Activated CD4-positive, alpha-beta T cell treated with anti-CD3 and anti-CD28 coated beads, Interleukin-2, amount 50 U/mL, for 4 hours (primary cell): Measurements from ENCODE around the gene CCNY.
"Not testable (repeated sequence)": the region's sequence is repeated elsewhere in the genome, so short reads cannot be mapped to it uniquely, and the experiment has no call there.

Source experiments
- DNase-seq, 2 experiments: peaks; one replicate each; pipeline ENCODE4 v3.0.0-alpha.2; 2020

The CCNY gene

DNA sequence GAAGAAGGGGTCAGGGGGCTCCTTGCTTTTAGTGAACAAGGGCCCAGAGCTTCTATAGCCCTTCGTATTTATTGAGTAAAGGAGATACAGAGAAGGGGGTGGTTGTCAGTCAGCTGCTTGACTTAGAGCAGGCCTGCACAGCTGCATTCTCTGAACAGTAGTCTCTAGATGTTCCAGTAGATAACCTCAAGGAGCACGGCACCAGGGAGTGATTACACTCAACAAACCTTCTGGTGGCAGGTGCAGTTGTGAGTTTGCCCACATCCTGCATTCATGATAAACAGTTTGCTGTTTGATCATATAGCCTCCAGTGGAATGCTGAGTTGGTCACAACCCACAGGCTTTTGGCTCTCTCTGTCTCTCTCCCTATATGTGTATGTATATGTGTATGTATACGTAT is 198.8 kb downstream of the CCNY start:
- no peak for DNase-seq

DNA sequence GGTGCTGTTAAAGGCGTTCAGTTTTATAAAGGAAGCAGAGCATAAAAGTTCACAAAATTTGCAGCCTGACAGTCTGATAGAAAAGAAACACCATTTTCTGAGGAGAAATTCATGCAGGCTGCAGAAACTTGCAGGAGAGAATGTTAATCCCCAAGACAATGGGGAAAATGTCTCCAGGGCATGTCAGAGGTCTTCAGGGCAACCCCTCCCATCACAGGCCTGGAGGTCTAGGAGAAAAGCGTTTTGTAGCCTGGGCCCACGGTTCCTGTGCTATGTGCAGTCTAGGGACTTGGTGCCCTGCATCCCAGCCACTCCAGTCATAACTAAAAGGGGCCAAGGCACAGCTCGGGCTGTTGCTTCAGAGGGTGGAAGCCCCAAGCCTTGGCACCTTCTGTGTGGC is 200.5 kb downstream of the CCNY start:
- no peak for DNase-seq

DNA sequence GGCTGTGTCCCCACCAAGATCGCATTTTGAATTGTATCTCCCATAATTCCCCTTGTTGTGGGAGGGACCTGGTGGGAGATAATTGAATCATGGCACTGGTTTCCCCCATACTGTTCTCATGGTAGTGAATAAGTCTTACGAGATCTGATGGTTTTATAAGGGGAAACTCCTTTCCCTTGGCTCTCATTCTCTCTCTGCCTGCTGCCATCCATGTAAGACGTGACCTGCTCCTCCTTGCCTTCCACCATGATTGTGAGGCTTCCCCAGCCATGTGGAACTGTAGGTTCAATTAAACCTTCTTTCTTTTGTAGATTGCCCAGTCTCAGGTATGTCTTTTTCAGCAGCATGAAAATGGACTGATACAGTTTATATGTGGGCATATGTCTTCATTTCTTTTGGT is 201.6 kb downstream of the CCNY start:
- not testable (repeated sequence) for DNase-seq

DNA sequence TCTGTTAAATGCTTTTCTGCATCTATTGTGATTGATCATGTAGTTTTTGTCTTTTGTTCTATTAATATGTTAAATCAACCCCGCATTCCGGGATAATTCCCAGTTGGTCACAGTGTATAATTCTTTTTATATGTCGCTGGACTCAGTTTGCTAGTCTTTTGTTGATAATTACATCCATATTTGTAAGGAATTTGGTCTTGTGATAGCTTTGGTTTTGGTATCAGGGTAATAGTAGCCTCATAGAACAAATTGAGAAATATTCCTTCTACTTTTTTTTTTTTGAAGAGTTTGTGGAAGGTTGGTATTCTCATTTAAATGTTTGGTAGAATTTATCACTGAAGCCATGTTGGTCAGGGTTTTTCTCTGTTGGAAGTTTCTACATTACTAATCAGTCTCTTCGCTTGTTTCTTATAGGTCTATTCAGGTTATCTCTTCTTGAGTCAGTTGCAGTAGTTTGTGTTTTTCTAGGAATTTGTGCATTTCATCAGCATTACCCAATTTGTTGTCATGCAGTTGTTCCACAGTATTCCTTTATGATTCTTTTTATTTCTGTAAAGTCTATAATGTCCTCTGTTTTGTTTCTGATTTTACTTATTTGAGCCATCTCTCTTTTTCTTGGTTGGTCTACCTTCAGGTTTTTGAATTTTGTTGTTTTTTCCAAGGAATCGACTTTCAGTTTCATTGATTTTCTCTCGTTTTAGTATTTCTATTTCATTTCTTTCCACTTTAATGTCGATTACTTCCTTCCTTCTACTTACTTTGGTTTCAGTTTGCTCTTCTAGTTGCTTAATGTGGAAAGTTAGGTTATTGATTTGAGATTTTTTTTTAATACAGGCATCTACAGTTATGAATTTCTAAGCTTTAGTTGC is 204.2 kb downstream of the CCNY start:
- DNase-seq = no peak

DNA sequence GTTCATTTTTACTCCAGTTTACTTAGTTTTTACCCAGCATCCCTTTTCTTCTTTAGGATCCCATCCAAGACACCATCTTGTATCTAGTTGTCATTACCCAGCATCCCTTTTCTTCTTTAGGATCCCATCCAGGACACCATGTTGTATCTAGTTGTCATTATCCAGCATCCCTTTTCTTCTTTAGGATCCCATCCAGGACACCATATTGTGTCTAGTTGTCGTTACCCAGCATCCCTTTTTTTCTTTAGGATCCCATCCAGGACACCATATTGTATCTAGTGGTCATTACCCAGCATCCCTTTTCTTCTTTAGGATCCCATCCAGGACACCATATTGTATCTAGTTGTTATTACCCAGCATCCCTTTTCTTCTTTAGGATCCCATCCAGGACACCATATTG is 205.4 kb downstream of the CCNY start:
- no peak for DNase-seq

DNA sequence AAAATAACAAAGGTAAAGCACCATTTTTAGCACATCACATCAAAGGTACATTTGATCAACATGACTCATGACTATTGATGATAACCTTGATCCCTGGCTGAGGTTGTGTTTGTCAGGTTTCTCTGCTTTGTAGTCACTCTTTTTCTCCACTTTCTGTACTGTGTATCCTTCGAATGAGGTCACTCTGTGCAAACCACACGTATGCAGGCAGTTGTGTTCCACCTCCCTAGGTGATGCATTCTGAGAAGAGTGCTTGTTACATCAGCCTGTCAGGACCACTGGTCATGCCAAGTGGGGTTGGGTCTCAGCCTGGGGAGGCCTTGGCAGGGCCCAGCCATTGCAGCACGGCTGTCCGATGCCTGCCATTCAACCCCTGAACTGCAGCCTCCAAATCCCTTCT is 206.0 kb downstream of the CCNY start:
- no peak for DNase-seq

DNA sequence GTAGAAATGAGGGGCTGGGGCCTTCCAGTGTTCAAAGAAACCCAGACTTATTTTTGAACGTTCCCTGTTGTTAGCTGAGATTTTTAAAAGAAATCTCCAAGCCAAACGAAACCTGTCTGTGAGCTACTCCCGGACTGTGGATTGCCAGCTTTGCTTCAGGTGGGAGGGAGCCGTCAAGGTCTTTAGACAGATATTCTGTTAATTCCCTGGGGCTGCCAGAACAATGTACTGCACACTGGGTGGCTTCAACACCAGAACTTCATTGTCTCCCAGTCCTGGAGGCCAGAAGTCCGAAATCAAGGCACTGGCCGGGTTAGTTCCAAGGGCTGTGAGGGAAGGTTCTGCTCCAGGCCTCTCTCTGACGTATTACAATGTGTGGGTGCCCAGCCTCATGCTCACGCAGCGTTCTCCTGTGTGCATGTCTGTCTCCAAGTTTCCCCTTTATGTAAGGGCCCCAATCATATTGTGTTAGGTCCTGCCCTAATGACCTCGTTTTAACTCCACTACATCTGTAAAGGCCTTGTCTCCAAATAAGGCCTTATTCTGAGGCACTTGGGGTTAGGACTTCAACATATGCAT is 208.9 kb downstream of the CCNY start:
- DNase-seq = no peak

DNA sequence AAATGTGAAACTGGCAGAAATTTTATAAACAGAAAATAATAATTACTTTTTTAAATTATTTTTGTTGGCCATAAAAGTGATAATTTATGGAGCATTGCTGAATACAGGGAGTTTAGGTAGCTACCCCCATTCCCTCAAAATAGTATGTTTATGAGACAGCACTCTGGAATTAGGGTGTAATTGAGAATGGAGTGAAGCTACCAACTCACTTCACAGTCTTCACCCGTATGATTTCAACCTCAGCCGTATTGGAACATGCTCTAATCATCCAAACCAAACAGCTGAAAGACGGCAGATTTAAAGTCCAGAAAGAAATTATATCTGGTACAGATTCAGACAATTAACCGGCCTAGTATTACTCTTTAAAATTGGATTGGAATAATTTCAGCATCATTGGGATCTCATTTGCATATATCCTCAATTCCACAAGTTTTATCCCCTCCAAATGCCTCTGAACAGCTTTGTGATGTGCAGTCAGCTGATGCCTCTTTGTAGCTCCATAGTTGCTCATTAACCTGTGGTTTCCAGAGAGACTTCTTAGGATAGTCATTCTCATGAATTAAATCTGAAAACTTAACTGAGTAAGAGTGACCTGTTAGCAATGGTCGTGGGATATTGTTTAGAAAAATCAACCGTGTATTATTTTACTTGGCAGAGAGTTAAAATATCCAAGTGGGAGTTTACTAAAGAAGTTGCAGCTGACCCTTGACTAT is 209.7 kb downstream of the CCNY start:
- DNase-seq = no peak

DNA sequence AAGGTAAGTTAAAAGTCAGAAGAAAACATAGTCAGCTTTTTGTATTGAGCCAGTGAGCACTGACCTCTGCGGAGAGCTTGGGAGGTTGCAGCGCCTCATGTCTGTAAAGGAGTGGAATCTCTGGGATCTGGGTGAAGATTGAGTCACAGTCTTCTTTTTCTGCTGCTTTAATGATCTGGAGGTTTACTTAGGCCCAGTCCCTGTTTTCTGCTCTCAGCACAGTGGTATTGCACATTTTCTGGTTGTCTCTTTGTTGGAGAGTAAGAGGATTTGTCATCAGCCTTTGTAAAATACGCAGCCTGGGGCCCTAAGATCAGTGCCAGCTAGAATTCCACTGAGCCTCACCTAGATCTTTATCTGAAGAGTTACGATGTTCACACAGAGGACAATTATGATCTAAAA is 210.5 kb downstream of the CCNY start:
- DNase-seq = no peak

DNA sequence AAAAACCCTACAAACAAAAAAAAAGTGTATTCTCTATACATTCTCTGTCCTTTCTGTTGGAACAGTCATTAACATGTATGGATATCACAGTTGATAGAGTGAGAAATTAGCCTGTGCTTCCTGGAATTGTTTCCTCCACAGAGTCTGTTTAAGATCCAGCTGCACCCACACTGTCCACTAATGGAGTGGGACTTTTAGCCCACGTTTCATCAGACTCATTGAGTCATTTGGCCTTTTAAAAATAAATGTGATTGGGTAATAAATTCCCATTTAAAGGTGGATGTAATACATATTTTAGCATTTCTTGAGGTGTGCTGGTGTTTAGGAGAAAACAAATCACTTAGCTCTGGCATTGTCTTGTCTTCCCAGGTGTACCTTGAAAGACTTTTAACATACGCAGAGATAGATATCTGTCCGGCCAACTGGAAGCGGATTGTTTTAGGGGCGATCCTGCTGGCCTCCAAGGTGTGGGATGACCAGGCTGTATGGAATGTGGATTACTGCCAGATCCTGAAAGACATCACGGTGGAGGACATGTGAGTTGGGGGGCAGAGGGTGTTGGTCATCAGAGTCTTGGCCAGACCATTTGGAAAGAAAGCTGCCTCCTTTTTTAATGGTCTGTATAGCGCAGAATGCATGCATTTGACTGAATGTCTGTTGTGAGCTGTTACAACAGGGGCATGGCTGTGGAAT is 216.5 kb downstream of the CCNY start:
- no peak for DNase-seq

DNA sequence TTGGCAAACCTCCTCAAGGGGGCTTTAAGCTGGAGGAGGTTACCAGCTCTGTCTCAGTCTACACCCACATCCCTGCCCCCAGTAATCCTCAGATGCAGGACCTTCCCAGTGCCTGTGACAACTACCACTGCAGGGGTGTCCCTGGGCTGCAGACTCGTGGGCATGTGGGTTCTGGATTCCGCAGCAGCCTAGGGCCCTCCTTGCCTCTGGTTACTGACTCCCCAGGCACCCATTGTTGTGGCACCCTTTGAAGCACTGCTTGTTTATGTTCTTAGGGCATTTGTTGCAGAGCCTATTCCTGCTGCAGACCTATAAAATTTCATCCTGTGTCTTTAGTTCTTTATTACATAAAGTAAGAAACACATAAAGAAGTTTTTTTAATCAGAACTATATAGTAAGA is 217.7 kb downstream of the CCNY start:
- DNase-seq = no peak

DNA sequence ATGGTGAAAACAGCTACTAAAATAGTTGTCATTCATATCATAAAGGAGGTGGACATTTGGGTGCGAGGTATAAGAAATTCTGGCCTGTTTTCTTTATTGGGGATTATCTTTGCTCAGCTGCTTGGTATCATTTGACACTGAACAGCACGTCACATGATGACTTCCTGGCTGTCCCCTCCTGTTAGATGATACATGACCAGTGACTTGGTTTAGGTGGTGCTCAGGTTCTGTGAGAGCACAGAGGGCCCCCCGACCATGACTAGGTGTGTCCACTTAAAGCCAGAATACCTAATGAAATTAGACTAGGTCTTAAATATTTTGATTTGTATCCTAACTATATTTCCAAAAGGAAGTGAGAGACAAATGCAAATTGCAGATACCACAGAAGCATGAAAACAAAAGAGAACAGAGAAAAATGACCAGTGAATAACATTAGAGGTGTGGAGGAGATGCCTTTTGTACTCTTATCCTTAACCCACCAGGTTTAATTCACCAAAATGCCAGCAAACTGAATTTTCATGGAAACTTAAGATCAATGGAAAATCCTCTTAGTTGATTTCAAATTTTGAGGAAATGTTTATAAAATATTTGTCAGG is 218.2 kb downstream of the CCNY start:
- no peak for DNase-seq

DNA sequence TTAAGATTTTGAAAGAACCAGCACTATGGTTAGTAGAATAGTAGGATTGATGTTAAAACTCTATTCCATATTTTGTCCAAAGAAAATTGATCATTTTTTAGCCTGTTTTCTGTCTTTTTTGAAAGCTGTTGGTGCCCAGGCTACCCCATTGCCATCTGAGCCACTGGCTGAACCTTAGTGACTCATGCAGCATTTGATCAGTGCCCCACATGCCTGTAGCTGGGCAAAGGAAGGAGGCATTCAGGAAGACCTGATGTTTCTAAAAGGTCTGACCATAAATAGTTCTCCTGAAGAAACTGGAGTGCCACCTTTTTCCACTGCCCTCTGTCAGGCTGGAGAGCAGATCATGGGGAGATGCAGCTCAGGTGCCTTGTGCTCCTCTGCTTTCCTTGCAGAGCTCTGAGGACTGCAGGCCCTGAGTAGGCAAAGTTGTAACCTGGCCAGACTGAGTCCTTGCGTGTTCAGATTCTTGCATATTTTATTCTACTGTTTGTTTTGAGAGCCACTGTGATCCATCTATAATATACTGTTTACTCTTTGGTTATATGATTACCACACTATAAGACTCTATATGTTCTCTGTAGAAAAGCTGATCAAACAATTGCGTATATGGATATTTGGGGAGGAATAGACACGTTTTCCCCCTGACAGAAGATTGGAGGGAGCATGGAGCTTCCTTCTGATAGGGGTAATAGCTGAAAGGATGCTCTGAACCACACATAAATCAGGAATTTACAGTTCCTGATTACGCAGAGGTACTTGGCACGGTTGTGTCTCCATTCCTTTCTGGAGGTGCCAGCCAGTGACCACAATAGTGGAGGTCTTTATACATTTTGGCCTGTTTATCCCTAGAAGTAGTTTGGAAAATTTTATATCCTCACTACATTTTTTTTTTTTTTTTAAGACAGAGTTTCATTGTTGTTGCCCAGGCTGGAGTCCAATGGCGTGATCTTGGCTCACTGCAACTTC is 219.9 kb downstream of the CCNY start:
- DNase-seq = no peak

DNA sequence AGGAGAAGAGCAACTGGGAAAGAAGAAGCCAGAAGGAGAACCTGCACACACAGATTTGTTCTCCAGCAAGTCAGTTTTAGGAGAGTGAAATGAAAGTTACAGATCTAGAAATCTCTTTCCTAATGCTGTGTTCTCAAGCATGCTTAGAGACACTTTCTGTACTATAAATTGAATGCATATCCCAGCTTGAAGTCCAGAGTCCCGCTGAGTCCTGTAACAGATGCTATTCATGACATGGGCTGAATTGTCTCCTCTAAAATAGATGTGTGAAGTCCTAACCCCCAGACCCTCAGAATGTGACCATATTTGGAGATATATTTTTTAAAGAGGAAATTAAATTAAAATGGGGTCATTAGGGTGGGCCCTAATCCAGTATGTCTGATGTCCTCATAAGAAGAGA is 222.0 kb downstream of the CCNY start:
- no peak for DNase-seq

DNA sequence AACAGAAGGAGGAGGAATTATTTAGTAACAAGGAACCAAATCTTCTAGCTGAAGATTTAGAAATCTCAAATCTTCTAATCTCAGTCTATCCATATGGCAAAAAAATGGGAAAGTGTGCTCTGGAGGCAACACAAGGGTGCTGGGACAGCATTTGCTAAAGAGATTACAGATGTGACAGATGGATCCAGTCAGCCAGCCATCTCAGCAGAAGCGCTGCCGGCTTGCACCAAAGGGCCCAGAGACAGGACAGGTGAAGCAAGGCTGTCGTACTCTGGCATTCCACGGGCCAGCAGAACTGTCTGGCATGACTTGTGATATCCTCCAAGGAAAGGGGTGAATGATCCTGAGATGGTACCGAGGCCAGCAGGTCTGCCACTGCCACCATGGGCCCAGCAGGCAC is 223.1 kb downstream of the CCNY start:
- DNase-seq = no peak

DNA sequence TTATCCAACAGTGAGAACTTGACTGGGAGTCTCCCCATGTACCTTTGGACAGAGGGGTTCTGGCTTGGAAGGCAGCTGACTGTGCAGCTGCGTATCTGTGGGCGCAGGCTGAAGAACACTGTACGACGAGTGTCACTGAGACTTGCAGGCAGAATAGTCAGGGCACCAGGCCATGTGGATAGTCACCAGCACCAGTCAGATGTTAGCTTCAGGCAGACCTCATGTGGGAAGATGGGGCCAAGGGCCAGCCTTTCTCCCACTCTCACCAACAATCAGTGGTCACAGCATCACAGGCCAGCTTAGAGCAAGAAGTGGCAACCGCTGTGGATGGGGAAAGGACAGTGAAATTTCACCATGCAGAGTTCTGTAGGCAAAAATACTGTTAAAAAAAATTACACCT is 225.4 kb downstream of the CCNY start:
- DNase-seq = no peak

DNA sequence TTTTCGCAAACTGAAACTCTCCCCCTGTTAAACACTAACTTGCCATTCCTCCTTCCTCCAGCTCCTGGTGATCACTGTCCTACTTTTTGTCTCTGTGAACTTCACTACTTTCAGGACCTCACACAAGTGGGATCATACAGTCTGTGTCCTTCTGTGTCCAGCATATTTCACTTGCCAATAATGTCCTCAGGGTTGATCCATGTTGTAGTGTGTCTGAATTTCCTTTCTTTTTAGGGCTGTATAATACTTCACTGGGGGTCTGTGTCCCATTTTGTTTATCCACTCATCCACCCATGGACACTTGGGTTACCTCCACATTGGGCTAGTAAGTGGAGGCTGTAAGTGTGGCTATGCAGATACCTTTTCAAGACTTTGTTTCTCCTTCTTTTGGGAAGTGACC is 226.1 kb downstream of the CCNY start:
- no peak for DNase-seq

DNA sequence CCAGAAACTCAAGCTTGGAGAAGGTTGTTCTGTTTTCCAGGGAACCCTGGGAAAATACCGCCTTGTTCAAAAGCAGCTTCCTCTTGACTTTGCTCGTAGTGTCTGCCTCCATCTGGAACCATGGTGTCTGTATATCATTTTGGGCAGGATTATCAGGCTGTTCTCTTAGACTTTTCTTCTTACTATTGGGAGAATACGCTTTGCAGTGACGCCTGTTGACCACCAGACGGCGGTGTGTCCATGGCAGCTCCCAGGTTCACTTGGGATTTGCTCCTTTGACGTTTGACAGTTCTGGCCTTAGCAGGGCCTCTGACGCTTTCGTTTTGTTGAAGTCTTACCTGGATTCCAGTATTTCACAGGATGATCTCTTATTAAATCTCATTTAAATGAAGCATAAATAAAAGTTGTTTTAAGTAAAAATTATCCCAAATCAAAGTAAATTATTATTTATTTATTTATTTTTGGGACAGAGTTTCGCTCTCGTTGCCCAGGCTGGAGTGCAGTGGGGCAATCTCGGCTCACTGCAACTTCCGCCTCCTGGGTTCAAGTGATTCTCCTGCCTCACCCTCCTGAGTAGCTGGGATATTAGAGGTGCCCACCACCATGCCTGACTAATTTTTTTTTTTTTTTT is 227.1 kb downstream of the CCNY start:
- DNase-seq = peak; percentile 20 to 23

DNA sequence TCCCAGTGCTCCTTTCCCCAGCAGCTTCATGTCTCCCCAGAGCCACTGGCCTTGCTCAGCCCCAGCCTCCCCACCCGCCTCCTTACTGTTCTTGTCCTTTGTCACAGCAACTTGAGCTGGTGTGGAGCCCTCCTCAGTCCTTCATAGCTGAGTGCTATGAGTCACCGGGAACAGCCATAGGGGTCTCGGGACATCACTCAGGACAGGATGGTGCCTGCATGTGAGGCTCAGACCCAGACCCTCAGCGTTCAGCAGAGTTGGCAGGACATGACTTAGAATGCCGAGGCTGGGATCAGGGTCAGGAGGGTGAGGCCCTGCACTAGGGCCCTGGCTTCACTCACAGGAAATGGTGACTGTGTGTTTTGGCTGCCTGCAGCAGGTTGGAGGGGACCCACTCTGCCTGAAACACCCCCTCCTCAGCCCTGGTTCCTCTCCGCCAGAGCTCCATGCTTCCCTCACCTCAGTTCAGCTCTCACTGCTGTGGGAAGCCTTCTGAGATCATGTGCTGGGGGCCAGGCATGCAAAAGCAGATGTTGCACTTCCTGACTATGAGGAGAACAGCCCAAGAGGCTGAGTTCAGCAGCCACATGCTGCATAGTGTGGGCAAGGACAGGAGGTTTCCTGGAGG is 228.1 kb downstream of the CCNY start:
- no peak for DNase-seq

DNA sequence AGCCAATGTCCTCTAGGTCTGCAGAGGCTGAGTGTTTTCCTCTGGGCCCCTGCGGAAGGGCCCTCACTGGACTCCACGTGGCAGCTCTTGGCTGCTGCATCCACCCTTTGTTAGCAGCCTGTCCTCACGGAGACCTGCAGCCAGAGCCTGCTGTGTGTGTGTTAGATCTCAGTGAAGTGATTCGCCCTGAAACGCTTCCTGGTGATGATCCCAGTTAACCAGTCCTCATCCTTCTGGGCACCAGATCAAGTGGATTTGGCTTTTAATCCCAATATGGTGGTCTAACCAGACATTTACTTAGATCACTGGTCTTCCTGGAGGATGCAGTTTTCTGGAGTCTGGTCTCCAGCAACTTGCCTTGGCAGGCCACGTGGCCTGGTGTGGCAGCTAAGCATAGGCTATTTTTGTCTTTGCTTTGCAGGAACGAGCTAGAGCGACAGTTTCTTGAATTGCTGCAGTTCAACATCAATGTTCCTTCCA is 229.3 kb downstream of the CCNY start:
- DNase-seq = no peak

DNA sequence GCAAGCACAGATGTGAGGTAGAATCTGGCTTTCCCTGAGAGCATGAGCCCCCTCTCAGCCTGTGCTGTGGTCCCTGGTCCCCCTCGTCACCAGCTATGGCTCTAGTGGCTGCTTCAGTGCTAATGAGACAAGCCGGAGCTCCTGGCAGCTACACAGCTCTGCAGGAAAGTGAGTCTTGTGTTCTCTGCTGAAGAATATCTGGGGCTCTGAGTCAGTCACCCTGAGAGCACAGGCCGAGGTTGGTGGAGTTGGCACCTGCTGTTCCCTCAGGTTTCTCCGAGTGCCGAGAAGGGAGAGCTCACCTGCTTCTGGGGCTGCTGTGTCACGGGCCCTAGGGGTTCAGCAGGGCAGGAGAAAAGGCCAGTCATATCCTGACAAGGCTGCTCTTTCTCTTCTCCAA is 231.6 kb downstream of the CCNY start:
- DNase-seq = no peak
